ENCODE data around the gene DBN1.

Gene DBN1

DNA sequence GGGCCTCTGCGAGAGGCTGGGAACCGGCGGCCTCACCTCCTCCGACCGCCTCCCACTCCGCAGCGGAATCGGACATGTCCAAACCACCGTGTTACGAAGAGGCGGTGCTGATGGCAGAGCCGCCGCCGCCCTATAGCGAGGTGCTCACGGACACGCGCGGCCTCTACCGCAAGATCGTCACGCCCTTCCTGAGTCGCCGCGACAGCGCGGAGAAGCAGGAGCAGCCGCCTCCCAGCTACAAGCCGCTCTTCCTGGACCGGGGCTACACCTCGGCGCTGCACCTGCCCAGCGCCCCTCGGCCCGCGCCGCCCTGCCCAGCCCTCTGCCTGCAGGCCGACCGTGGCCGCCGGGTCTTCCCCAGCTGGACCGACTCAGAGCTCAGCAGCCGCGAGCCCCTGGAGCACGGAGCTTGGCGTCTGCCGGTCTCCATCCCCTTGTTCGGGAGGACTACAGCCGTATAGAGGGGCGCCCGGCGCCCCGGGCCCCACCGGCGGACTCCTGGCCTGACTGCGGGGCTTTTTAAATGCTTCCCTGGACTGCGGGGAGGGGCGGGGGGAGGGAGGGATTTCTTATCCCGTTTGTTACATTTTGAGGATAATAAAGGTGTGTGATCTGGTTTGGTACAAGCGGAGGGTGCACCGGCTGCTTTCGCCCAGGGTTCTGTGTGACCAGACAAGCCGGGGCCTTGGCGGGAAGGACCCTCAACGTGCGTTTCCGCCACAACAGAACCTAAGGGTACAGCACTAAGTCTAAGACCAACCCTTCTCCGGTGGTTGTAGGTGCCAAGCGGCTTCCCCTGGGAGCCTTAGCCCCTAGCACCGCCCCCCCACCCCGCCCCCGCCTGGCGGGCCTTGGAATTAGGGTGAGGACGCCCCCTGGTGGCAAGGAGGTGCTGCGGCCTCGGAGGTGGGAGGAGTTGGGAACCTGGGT, 17.5 kb downstream of the DBN1 start:
- DNase-seq (ENCODE audit: low spot score) = peak; percentile 90

DNA sequence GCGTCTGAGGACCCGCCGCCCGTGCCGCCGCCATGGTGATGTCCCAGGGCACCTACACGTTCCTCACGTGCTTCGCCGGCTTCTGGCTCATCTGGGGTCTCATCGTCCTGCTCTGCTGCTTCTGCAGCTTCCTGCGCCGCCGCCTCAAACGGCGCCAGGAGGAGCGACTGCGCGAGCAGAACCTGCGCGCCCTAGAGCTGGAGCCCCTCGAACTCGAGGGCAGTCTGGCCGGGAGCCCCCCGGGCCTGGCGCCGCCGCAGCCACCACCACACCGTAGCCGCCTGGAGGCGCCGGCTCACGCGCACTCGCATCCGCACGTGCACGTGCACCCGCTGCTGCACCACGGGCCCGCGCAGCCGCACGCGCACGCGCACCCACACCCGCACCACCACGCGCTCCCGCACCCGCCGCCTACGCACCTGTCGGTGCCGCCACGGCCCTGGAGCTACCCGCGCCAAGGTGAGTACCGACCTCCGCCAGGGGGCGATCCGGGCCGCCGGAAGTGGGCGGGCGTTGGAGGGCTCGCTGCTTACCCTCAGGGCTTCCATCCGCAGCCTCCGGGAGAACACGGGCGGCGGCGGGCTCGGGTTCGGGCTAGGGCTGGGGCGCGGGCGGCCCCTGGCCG, 18.3 kb downstream of the DBN1 start:
- DNase-seq (ENCODE audit: low spot score) = peak; percentile 89

DNA sequence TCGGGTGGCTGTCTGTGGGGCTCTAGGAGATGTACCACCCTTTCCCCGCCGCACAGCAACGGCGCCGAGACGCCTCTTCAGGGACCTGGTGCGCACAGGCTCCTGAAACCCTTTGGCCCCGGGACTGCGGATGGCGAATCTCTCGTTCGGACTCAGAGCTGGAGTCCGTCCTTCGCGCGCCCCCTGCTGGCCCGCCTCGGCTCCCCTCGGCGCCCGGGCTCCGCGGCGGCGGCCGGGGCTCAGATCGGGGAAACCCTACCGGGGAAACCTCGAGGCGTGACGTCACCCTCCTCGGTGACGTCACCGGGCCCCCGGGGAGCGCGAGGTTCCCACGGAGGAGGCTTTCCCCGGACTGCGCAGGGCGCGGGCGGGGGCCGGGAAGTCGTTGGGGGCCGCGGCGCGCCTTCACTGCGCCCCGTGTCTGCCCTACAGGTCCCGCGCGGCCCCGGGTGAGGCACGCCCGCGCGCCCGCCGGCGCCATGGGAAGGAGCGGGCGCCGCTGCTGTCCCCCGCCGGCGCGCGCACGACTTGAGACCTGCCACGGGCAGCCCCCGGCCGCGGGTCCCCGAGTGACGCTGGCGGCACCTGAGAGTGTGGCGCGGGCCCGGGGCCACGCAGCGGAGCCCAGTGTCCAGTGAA, 18.9 kb downstream of the DBN1 start:
- DNase-seq (ENCODE audit: low spot score) = peak; percentile 91

DNA sequence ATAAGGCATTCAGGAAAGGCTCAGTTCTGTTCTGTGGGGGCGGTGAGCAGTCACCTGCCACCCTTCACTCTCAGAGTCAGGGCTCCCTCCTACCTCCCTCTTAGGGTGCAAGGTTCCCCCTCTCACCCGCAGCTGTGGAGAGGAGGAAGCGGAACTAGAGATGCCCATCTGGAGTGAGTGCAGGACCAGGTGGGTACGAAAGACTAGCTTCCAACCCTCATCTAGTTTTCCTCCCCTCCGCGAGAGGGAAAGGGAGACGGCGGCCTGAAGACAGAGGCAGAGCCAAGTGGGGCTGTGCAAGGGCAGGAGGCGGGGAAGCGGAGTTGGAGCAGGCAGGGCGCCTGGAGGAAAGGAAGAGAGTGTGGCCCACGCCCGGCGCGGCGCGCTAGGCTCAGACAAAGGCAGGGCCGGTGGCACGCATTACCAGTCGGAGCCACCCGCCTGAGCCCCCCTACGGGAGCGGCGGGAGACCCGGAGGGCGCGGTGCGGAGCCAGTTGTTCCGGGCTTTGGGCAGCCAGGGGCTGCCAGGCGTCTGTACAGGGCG, 19.5 kb downstream of the DBN1 start:
- no peak for DNase-seq (ENCODE audit: low spot score)

DNA sequence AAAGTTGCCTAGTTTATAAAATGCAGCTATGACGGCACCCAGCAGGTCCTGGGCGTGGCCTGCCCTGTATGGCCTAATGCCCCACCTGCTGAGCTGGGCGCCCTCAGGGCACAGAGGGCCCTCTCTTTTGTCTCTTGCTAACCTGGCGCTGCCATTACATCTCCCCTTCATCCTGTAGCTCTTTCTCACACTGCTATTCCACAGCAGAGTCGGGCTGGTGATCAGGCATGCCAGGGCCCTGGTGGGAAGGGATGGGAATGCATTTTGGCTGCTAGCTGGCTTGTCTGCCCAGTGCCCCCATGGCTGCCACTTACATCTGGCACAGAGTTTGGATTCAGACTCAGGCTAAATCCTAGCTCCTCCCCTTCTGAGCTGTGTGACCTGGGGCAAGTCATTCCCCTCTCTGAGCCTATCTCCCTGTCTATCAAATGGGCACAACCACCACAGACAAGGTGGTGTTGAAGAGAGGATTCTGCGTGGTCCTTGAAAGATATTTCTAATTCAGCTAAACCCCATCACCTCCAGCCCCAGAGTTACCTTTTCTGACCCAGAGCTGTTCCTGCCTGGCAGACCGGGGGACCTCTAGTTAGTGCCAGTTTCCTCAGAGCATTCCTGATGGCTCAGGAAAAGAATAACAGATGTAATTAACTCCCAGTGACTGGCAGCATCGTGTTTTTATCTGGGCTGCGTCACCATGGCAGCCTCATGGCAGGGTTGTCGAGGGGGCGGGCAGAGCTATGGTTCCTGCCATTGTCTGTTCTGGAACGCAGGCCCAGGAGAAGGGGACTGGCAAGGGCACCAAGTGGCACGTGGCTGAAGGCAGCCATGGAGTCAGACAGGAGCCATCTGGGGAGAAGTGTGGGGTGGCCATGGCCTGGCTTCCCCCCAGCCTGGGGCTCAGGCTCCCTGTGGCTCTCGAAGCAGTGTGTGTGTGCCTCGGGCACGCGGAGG, 20.5 kb downstream of the DBN1 start:
- no peak for DNase-seq (ENCODE audit: low spot score)

DNA sequence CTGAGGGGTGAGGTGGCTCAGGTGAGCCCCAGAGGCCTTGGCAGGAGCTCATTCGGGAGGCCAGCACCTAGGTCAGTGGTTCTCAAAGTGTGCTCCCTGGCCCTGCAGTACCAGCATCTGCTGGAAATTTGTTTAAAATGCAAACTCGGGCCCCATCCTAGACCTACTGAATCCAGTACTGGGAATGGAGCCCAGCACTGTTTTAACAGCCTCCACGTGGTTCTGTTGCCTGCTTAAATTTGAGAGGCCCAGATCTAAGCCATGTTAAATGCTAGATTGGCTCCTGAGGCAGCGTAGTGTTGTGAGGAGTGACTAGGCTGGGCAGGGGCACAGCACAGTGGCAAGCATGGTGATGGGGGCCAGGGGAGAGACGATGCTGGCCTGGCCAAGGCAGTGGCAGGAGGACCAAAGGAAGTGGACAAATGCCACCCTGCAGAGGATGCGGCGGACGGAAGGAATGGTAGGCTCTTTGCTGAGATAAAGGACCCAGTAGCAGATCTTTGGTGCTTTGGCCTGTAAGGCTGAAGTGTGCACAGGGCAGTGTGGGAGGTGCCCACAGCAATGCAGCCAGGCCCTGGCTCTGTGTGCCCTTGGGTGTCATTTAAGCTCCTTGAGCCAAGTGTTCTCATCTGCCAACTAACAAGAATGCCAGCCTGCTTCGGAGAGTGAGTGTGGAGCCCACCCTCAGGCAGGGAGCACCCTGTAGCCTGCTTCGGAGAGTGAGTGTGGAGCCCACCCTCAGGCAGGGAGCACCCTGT, 22.6 kb downstream of the DBN1 start:
- DNase-seq (ENCODE audit: low spot score) = no peak

DNA sequence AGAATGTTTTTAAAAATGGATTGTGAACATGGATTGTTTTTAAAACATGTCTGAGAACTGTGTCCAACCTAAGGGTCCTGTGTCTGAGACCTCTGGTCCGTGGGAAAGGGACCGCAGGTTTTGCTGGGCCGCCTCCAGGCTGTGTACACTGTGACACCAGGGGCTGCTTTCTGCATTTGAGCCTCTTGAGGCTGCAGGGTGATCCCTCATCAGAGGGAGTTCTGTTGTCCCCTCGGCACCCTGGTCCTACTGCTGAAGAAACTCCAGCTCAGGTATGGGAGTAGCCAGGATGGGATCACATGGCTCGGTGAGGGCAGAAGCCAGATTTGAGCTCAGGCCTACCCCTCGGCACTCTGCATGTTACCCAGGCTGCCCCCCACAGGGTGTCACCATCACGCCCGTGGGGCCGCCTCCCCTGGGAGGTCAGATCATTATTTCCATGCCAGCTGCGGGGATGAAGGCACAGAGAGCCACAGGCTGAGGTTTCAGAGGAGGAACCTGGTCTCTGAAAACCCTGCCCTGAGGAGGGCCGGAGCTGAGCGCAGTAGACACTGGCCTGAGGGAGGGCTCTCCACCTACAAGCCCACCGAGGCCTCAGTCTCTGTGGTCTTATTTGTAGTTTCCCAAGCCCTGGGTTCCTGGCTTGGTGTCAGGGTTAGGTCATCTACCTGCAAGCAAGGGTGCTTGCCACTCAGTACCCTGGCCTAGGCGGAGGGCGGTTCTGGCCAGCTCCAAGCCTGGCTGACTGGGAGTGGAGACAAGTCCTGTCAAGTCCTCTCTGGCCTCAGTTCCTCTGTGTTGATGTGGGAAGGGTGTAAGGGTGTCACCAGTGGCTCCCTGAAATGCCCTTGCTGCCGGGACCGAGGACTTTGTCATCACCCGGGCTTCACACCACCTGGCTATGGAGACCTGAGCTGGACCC, 24.0 kb downstream of the DBN1 start:
- DNase-seq (ENCODE audit: low spot score) = no peak

DNA sequence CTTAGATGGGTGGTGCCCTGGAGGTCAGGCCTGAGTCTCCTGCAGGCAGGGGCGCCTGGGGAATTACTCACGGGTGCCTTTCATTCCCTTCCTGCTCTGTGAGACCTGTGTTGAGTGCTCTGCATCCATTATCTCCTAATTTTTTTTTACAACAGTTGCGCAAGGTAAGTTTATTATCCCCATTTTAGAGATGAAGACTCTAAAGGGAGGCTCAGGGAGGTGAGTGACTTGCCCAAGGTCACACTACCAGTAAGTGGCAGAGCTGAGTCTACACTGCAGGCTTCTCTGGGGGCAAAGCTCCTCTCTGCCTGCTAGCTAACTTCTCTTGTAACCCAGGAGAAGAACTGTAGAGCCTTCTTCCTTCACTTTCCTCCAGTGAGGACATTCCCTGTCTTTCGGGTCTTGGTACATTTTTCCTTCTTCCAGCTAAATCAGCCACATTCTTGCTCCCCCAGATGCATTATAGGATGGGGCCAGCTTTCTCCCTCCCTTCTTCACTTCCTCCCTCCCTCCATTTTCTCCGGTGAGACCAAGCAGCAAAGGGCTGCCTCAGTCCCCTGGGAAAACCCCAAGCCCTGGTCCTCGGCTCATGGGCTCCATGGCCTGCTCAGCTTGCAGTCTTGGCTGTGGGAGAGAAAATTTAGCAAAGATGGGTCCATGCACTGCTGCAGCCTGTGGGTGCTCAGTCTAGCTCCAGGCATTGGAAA, 25.0 kb downstream of the DBN1 start:
- DNase-seq (ENCODE audit: low spot score) = no peak

DNA sequence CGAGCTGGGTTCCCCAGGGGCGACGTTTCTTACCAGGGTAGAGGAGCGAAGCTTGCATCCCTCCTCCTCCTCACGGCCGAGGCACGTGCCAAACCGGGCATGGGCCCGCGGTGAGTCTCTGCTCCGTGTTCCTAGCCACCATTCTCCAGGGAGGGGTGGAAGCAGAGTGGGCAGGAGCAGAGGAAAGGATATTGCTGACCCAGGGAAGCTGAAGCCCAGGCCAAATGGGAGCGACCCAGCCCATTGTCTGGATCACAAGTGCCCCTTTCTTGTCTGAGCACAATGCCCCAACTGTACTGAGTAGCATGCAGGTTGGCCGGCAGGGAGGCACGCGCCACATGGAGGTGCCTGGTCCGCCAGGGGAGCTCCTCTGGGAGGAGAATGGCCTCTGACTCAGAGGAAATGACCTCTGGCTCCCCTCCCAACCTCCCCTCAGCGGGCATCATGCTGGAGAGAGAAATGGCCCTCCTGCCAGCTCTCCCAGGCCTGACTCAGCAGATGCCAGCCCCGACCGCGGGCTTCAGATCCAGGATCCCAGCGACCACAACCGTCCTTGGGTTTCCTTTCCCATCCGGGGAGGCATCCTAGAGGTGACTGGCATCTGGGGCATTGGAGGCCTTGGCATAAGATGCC, 25.7 kb downstream of the DBN1 start:
- no peak for DNase-seq (ENCODE audit: low spot score)

DNA sequence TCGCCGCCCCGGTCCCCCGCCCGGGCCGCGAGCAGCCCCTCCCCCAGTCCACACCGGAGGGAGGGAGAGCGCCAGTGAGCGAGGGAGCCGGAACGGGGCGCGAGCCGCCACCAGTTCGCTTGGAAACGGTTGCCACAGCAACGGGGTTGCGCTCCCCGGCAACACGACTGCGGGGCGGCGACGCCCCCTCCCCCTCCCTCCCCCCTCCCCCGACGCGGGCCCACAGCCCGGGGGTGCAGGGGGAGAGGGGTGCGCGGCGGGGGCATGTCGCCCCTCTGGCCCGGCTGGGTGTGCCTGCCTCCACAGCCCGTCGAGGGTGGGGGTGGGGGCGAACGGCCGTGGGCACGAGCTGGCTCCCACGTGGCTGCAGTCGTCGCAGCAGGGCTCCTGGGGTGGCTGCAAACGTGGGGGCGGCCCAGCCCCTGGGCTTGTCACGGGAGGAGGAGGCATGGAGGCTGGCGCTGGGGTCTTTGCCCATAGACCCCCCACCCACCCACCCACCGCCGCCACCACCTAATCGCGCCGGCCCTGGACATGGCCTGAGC, 26.3 kb downstream of the DBN1 start:
- no peak for DNase-seq (ENCODE audit: low spot score)

DNA sequence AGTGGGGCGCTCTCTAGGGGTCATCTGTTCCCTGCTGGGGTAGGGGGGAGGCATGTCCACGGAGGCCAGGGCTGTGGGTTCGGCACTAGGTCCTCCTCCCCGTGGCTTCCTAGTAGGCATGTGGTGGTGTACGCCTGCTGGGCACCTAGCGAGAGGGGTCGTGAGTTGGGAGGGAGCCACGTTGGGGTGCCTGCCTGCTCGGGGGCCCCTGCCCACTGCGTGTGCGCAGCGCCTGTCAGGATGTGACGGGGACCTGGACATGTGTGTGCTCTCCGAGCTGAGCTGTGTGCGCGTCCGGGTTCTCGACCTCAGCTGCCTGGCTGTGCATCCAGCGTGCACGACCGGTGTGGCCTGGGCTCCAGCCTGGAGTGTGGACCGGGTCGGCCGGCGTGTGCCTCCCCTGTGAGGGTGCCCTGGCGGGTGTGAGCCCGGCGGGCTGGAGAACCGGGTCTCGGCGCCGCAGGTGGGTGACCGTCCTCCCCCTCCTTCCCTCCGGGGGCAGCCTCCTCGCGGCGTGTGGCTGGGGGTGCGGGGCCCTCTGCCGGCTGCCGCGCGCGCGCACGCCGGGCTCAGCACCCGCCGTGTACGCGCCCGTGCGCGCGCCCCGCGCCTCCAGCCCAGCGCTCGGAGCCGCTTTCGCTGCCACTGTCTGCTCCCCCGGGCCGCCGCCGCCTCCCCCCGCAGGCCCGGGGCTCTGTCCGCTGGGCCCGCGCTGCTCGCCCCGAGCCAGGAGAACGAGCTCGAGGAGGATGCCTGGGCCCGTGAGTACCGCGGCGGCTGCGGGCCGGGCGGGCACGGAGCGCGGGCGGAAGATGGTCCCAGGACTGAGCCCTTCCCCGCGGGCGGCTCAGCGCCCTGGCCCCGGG, 27.0 kb downstream of the DBN1 start, which contains the start of gene PRR7:
PRR7 (plus strand) TSS at position 615 of the 866 bp plus-strand sequence. CDS start 8,254 bp downstream, outside the sequence.
- DNase-seq (ENCODE audit: low spot score) = no peak

DNA sequence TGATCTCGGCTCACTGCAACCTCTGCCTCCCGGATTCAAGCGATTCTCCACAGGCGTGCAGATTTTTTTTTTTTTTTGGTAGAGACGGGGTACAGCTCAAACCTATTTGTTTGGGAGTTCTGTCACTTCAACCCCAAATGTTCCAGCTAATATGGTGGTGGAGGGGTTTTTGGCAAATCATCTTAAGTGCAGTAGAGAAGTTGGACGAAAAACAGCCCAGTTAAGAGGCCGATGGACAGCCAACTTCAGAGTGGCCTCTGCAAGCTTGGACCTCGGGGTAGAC, 27.6 kb downstream of the DBN1 start:
- no peak for DNase-seq (ENCODE audit: low spot score)

DNA sequence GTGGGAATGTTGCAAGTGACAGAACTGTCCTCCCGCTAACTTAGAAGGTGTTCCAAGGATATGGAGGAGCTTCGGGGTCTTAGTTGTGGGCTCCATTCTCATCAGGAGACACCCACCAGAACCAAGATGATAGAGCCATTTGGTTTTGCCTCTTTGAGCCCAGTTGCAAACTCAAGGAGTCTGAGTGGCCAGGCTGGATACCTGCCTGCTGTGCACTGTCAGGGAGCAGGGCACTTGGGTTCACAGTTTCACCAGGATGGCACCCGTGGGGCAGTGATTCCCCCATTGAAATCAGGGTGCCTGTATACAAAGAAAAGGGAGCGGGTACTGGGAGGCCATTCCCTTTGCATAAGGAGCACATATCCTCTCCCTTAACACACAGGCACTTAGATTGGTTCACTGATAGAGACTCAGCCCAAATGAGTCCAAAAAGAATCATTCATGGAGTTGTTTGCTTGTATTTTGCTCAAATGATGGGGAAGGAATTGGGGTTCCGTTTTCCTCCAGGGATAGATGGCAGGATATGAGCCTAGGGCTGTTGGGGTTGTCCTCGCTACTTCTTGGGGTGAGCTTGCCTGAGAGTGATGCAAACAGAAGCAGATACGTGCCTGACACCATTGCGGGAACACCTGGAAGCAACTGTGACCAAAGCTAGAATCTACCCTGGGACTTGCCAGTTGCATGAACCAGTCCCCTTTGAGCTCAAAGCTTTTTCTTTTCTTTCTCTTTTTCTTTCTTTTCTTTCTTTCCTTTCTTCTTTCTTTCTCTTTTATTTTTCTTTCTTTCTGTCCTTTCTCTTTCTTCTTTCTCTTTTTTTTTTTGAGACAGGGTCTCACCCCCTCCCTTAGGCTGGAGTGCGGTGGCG, 28.1 kb downstream of the DBN1 start:
- no peak for DNase-seq (ENCODE audit: low spot score)

DNA sequence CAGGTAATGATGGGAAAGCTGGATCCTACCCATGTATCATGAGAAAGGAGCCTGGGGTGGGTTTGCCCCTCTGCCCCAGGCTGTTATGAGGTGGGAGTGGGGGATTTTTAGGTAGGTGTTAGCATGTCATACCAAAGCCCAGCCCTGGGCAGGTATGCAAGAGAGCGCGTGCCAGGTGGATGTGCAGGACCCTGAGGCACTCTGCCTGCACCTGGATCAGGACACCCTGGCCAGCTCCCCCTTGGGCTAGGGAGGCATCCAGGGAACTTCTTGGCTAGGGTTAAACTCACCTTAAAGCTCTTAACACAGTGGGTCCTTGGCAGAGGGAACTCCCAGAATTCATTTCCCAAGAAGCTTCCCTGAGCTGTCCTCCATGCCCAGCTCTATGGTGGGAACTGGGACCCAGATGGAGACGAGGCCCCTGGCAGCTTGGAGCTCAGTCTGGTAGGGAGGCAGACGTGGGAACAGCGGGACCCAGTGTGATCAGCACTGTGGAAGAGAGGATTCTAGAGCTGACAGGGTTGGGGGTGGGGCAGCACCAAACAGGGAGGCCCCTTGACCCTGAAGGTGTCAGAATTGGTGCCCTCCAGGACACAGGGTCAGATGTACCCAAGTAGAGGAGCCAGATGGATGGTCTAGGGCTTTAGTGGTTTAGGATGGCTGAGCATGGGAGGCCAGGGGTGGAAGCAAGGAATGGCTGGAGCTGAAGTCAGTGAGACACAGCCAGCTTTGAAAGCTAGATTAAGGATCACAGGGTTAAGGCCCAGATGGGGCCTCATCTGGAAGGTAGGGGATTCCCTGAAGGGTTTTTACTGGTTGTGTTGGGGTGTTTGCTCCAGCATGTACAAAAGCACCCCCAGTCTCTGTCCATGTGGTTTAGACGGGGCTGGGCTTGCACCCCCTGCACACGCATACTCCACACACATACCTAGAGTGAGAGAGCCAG, 29.1 kb downstream of the DBN1 start:
- no peak for DNase-seq (ENCODE audit: low spot score)

Data from hematopoietic multipotent progenitor cell treated with erythropoietin and hydrocortisone succinate and interleukin-3 and kit ligand, for 17 days (in vitro differentiated cells).